CD4-positive, alpha-beta T cell treated with Interleukin-6 for 4 hours (primary cell): Measurements from ENCODE around the gene COL20A1.
"Not testable (repeated sequence)": the region's sequence is repeated elsewhere in the genome, so short reads cannot be mapped to it uniquely, and the experiment has no call there.

ENCODE experiments used
- DNase-seq: peaks from one replicate; pipeline ENCODE4 v3.0.0-alpha.2; 2020; ENCODE audit warnings: mixed read lengths

The COL20A1 gene

GRCh38 chr20:63378626-63379025 lies 85.6 kb downstream of the COL20A1 start:
- no peak for DNase-seq

GRCh38 chr20:63379296-63379695 lies 86.3 kb downstream of the COL20A1 start:
- no peak for DNase-seq

GRCh38 chr20:63379872-63380271 lies 86.9 kb downstream of the COL20A1 start:
- not testable (repeated sequence) for DNase-seq

- no peak for DNase-seq
Measured at GRCh38 chr20:63380346-63380870, 87.4 kb downstream of the COL20A1 start.

- peak; percentile 42 for DNase-seq
Measured at GRCh38 chr20:63381781-63382431, 88.9 kb downstream of the COL20A1 start.

GRCh38 chr20:63382551-63383300 lies 89.7 kb downstream of the COL20A1 start:
- DNase-seq: no peak

GRCh38 chr20:63383556-63383955 lies 90.6 kb downstream of the COL20A1 start:
- DNase-seq: no peak

- DNase-seq: no peak
Measured at GRCh38 chr20:63384336-63384735, 91.3 kb downstream of the COL20A1 start.
